ENCODE data around the gene GMDS. TPM values are rescaled to one million over a fixed set of nuclear protein-coding genes. Genes with fewer than 3 reads are reported as not detected.

Gene GMDS
- total and polyA plus RNA-seq, 2 of the 13 experiments (the other 11 are each of a cell fraction or from before 2014, with no cell fraction given), result 64.4 to 112 TPM

DNA sequence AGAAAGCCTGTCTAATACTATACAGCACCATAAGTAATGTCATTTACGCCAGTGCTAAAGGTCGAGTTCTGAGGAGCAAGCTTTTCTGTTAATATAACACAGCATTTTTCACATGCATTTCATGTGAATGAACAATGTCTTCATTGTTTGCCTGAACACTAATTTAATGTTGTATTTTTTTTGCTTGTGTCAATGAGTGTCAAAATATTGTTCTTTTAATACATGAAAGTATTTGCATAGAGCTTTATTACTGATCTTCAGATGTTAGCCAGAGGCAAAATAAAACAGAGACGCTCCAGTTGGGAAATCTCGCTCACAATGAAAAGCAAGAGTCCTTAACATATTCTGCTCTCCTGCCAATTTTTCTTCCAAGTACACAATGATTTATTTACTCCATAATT lies 483.9 kb downstream of the GMDS start:
- Histone ChIP-seq H3K4me1 (ENCODE audit: insufficient read depth, low read length) (peaks cover 25% of the 10 kb centered on the region), H4K20me1 (ENCODE audit: insufficient read depth, low read length) (no peaks in the 10 kb centered on the region), H3K9me3 (ENCODE audit: low read length) (no peaks in the 10 kb centered on the region), H2AFZ (ENCODE audit: low read length) (no peak overlapping the region), H3K4me2 (ENCODE audit: low read depth, low read length) (no peak overlapping the region), H3K4me3 (replicated peaks in 1 of 3; ENCODE audit: insufficient read depth in 1 of 3, low read depth in 2 of 3, low read length in 3 of 3) (no peak overlapping the region), H3K36me3 (replicated peaks in 1 of 2; ENCODE audit: control insufficient read depth in 1 of 2, insufficient read depth in 2 of 2, low read length in 2 of 2) (peaks cover 8 to 20% of the 10 kb centered on the region in 2 experiments), H3K27me3 (ENCODE audit: control insufficient read depth in 1 of 2, insufficient read depth in 2 of 2, low read length in 2 of 2) (no peaks in the 10 kb centered on the region), H3K79me2 (ENCODE audit: insufficient read depth, low read length) (no peaks in the 10 kb centered on the region), H3K9ac (ENCODE audit: insufficient read depth, low read depth, low read length) (no peak overlapping the region), H3K27ac (ENCODE audit: extremely low read length, insufficient read depth, low read length) (no peak overlapping the region)
- TF ChIP-seq GATAD2A (CRISPR knock-in tag; IDR thresholded peaks at IDR 0.05), result peak; percentile 30; the same call in 1 of the 2 replicates
- TF ChIP-seq, protein P1, sequence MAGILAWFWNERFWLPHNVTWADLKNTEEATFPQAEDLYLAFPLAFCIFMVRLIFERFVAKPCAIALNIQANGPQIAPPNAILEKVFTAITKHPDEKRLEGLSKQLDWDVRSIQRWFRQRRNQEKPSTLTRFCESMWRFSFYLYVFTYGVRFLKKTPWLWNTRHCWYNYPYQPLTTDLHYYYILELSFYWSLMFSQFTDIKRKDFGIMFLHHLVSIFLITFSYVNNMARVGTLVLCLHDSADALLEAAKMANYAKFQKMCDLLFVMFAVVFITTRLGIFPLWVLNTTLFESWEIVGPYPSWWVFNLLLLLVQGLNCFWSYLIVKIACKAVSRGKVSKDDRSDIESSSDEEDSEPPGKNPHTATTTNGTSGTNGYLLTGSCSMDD (CRISPR knock-in tag; IDR thresholded peaks at IDR 0.05), result no peak
- TF ChIP-seq SOX13 (IDR thresholded peaks at IDR 0.05), result no peak
- peak in 1 of 2 experiments; percentile 38; a peak in 1 of 4 replicates for TF ChIP-seq SOX13 (CRISPR knock-in tag; conservative IDR thresholded peaks at IDR 0.05 in 1 of 2, IDR thresholded peaks at IDR 0.05 in 1 of 2)
- TF ChIP-seq SOX5 (CRISPR knock-in tag; IDR thresholded peaks at IDR 0.05; ENCODE audit: borderline replicate concordance), result peak; percentile 53; the same call in 1 of the 2 replicates
- peak; percentile 27 for DNase-seq (ENCODE audit: low spot score)
- no TSS peak for BruUV-seq (replicated peaks)
- no peak for FAIRE-seq
- intact Hi-C loops (cut with micrococcal nuclease; ENCODE audit: unreplicated experiment) (no loop called here), in situ Hi-C loops (cut with HindIII; ENCODE audit: extremely low pct_ligation_motif_present, low pct_unique_long_range_greater_than_20kb) (no loop called here)
- WGBS (ENCODE audit: low lambda C conversion rate), result 79% methylated on average over 4 of the region's 4 CpGs
- ATAC-seq, result no peak
- CTCF ChIA-PET (ENCODE audit: low intra/inter-chr PET ratio, low total read pairs), result no interaction called here
- POLR2A ChIA-PET, result no interaction called here

DNA sequence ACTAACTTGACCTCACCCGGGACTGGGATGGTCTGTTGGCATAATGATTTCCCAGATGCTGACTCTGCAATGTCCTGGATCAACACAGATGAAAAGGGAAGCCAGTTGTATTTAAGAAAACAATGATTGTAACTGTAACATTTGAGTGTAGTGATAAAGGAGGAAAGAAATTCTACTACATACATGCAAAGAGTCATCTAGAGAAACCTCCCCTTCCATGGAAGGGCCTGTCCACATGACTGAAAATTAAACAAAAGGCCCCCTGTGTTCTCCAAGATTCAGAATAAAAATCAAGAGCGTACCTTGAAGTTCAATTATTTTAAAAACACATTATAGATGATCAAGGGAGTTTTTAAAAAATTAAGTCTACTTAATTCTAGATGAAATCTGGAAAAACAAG lies 484.5 kb downstream of the GMDS start:
- ChIA-PET CTCF (ENCODE audit: low intra/inter-chr PET ratio, low total read pairs) (no interaction called here), POLR2A (no interaction called here)
- FAIRE-seq (no peak), DNase-seq (ENCODE audit: low spot score) (no peak), ATAC-seq (no peak)
- Histone ChIP-seq H3K36me3 (replicated peaks in 1 of 2; ENCODE audit: control insufficient read depth in 1 of 2, insufficient read depth in 2 of 2, low read length in 2 of 2) (peaks cover 6 to 16% of the 10 kb centered on the region in 2 experiments), H3K27ac (ENCODE audit: extremely low read length, insufficient read depth, low read length) (no peak overlapping the region), H3K4me2 (ENCODE audit: low read depth, low read length) (no peak overlapping the region), H3K79me2 (ENCODE audit: insufficient read depth, low read length) (no peaks in the 10 kb centered on the region), H4K20me1 (ENCODE audit: insufficient read depth, low read length) (no peaks in the 10 kb centered on the region), H3K4me1 (ENCODE audit: insufficient read depth, low read length) (peaks cover 25% of the 10 kb centered on the region), H3K9ac (ENCODE audit: insufficient read depth, low read depth, low read length) (no peak overlapping the region), H3K27me3 (ENCODE audit: control insufficient read depth in 1 of 2, insufficient read depth in 2 of 2, low read length in 2 of 2) (no peaks in the 10 kb centered on the region), H3K4me3 (replicated peaks in 1 of 3; ENCODE audit: insufficient read depth in 1 of 3, low read depth in 2 of 3, low read length in 3 of 3) (no peak overlapping the region), H2AFZ (ENCODE audit: low read length) (no peak overlapping the region), H3K9me3 (ENCODE audit: low read length) (no peaks in the 10 kb centered on the region)
- 95% methylated on average over 2 of the region's 2 CpGs for WGBS (ENCODE audit: low lambda C conversion rate)
- in situ Hi-C loops (cut with HindIII; ENCODE audit: extremely low pct_ligation_motif_present, low pct_unique_long_range_greater_than_20kb) (no loop called here), intact Hi-C loops (cut with micrococcal nuclease; ENCODE audit: unreplicated experiment) (no loop called here)
- TF ChIP-seq GABPB1 (CRISPR knock-in tag; IDR thresholded peaks at IDR 0.05) (no peak), U2AF1 (optimal IDR thresholded peaks at IDR 0.05; ENCODE audit: low read depth, low read length) (no peak), ZFP90 (CRISPR knock-in tag; IDR thresholded peaks at IDR 0.05; ENCODE audit: borderline replicate concordance) (no peak), MAFK (conservative IDR thresholded peaks at IDR 0.05 in 1 of 2, IDR thresholded peaks at IDR 0.05 in 1 of 2; ENCODE audit: low read length in 2 of 2) (peak; percentile 28 to 51; a peak in 3 of 4 replicates), PAWR (CRISPR knock-in tag; IDR thresholded peaks at IDR 0.05; ENCODE audit: borderline replicate concordance) (no peak), ZNF501 (CRISPR knock-in tag; IDR thresholded peaks at IDR 0.05) (no peak), GATA4 (IDR thresholded peaks at IDR 0.05; ENCODE audit: borderline replicate concordance, low read depth) (no peak)
- no TSS peak for BruUV-seq (replicated peaks)
